GM21723 (cell line): Measurements from ENCODE around the gene ADAMTS16.

Experiments
- ATAC-seq: cut with Tn5 transposase; IDR thresholded peaks from one replicate; pipeline ENCODE4 v1.9.1; 2021; ENCODE audit warnings: mild to moderate bottlenecking, moderate library complexity; ENCODE audit not compliant: unreplicated experiment

Gene ADAMTS16

GRCh38 chr5:5339257-5339656, 199.1 kb downstream of the ADAMTS16 start:
- ATAC-seq, result no peak

GRCh38 chr5:5340206-5340729, 200.1 kb downstream of the ADAMTS16 start:
- ATAC-seq, result no peak

- ATAC-seq, result no peak
Observed at GRCh38 chr5:5341531-5342292, 201.6 kb downstream of the ADAMTS16 start.

- no peak for ATAC-seq
Observed at GRCh38 chr5:5342784-5343183, 202.7 kb downstream of the ADAMTS16 start.

GRCh38 chr5:5343568-5343967, 203.4 kb downstream of the ADAMTS16 start:
- ATAC-seq, result no peak

GRCh38 chr5:5344051-5344571, 204.0 kb downstream of the ADAMTS16 start:
- ATAC-seq, result no peak

GRCh38 chr5:5344606-5345005, 204.5 kb downstream of the ADAMTS16 start:
- ATAC-seq, result no peak

- ATAC-seq, result no peak
Observed at GRCh38 chr5:5347442-5347841, 207.3 kb downstream of the ADAMTS16 start.

- no peak for ATAC-seq
Observed at GRCh38 chr5:5348135-5348534, 208.0 kb downstream of the ADAMTS16 start.

- ATAC-seq, result no peak
Observed at GRCh38 chr5:5348576-5348975, 208.4 kb downstream of the ADAMTS16 start.

- no peak for ATAC-seq
Observed at GRCh38 chr5:5350101-5350500, 210.0 kb downstream of the ADAMTS16 start.

- no peak for ATAC-seq
Observed at GRCh38 chr5:5351288-5351979, 211.3 kb downstream of the ADAMTS16 start.

- no peak for ATAC-seq
Observed at GRCh38 chr5:5352675-5353074, 212.5 kb downstream of the ADAMTS16 start.

GRCh38 chr5:5353681-5354080, 213.6 kb downstream of the ADAMTS16 start:
- ATAC-seq, result no peak

GRCh38 chr5:5356765-5357164, 216.6 kb downstream of the ADAMTS16 start:
- no peak for ATAC-seq

GRCh38 chr5:5359618-5360017, 219.5 kb downstream of the ADAMTS16 start:
- no peak for ATAC-seq

GRCh38 chr5:5360363-5360940, 220.3 kb downstream of the ADAMTS16 start:
- no peak for ATAC-seq

- no peak for ATAC-seq
Observed at GRCh38 chr5:5360941-5361520, 220.9 kb downstream of the ADAMTS16 start.

GRCh38 chr5:5363045-5363444, 222.9 kb downstream of the ADAMTS16 start:
- no peak for ATAC-seq

GRCh38 chr5:5364932-5365331, 224.8 kb downstream of the ADAMTS16 start:
- peak; percentile 67 for ATAC-seq

- ATAC-seq, result no peak
Observed at GRCh38 chr5:5367739-5368138, 227.6 kb downstream of the ADAMTS16 start.
